ENCODE measurements around the gene GPM6B.
A peak's percentile ranks its signal among the peaks of the same experiment; 100 is the strongest.
"Not testable (repeated sequence)": the region's sequence is repeated elsewhere in the genome, so short reads cannot be mapped to it uniquely, and the experiment has no call there.

GPM6B gene

GRCh38 chrX:13747836-13748235 lies 69.1 kb downstream of the GPM6B start:
- no peak overlapping the region for H3K9ac ChIP-seq (ENCODE audit: low read depth, low read length)
- H3K4me1 ChIP-seq (ENCODE audit: insufficient read depth, low read length), result peaks cover 1% of the 10 kb centered on the region; the same call in 1 of the 2 replicates
- peaks cover 2% of the 10 kb centered on the region; the same call in 1 of the 2 replicates for H3K36me3 ChIP-seq (ENCODE audit: insufficient read depth, low read length)
- no peaks in the 10 kb centered on the region for H3K9me3 ChIP-seq (ENCODE audit: control insufficient read depth, insufficient read depth, low read length)

- no peaks in the 10 kb centered on the region for H3K9me3 ChIP-seq (ENCODE audit: control insufficient read depth, insufficient read depth, low read length)
- no peak overlapping the region for H3K9ac ChIP-seq (ENCODE audit: low read depth, low read length)
- no peaks in the 10 kb centered on the region for H3K36me3 ChIP-seq (ENCODE audit: insufficient read depth, low read length)
- H3K4me1 ChIP-seq (ENCODE audit: insufficient read depth, low read length), result peaks cover 5% of the 10 kb centered on the region; the same call in 1 of the 2 replicates
These were observed 74.3 kb downstream of the GPM6B start for GRCh38 chrX:13742397-13743176.

- Histone ChIP-seq H3K9ac (ENCODE audit: low read depth, low read length) (no peak overlapping the region), H3K36me3 (ENCODE audit: insufficient read depth, low read length) (no peaks in the 10 kb centered on the region), H3K9me3 (ENCODE audit: control insufficient read depth, insufficient read depth, low read length) (no peaks in the 10 kb centered on the region), H3K4me1 (ENCODE audit: insufficient read depth, low read length) (peaks cover 5% of the 10 kb centered on the region; the same call in 1 of the 2 replicates)
These were observed 75.2 kb downstream of the GPM6B start for GRCh38 chrX:13741695-13742094.

- Histone ChIP-seq H3K4me1 (ENCODE audit: insufficient read depth, low read length) (no peaks in the 10 kb centered on the region), H3K9ac (ENCODE audit: low read depth, low read length) (peak within 1 kb of the TSS; percentile 83), H3K9me3 (ENCODE audit: control insufficient read depth, insufficient read depth, low read length) (no peaks in the 10 kb centered on the region), H3K36me3 (ENCODE audit: insufficient read depth, low read length) (no peaks in the 10 kb centered on the region)
These were observed 82.4 kb downstream of the GPM6B start, which contains the start of the genes OFD1 and TRAPPC2 for GRCh38 chrX:13734278-13735172. OFD1 (plus strand) TSS chrX:13734748; CDS start chrX:13735072, 324 bp downstream. TRAPPC2 (minus strand) TSS chrX:13734620; CDS start chrX:13719963, 14,657 bp downstream.

GRCh38 chrX:13733506-13733905 lies 83.4 kb downstream of the GPM6B start:
- H3K4me1 ChIP-seq (ENCODE audit: insufficient read depth, low read length), result no peaks in the 10 kb centered on the region
- peak overlapping the region; percentile 83 for H3K9ac ChIP-seq (ENCODE audit: low read depth, low read length)
- H3K9me3 ChIP-seq (ENCODE audit: control insufficient read depth, insufficient read depth, low read length), result no peaks in the 10 kb centered on the region
- H3K36me3 ChIP-seq (ENCODE audit: insufficient read depth, low read length), result no peaks in the 10 kb centered on the region

GRCh38 chrX:13732246-13733067 lies 84.4 kb downstream of the GPM6B start:
- no peak overlapping the region for H3K9ac ChIP-seq (ENCODE audit: low read depth, low read length)
- H3K4me1 ChIP-seq (ENCODE audit: insufficient read depth, low read length), result no peaks in the 10 kb centered on the region
- H3K36me3 ChIP-seq (ENCODE audit: insufficient read depth, low read length), result no peaks in the 10 kb centered on the region
- H3K9me3 ChIP-seq (ENCODE audit: control insufficient read depth, insufficient read depth, low read length), result no peaks in the 10 kb centered on the region

GRCh38 chrX:13730523-13730922 lies 86.4 kb downstream of the GPM6B start:
- not testable (repeated sequence) for H3K36me3 ChIP-seq (ENCODE audit: insufficient read depth, low read length); H3K4me1 ChIP-seq (ENCODE audit: insufficient read depth, low read length); H3K9ac ChIP-seq (ENCODE audit: low read depth, low read length); H3K9me3 ChIP-seq (ENCODE audit: control insufficient read depth, insufficient read depth, low read length)

- H3K4me1 ChIP-seq (ENCODE audit: insufficient read depth, low read length); H3K9me3 ChIP-seq (ENCODE audit: control insufficient read depth, insufficient read depth, low read length); H3K9ac ChIP-seq (ENCODE audit: low read depth, low read length); H3K36me3 ChIP-seq (ENCODE audit: insufficient read depth, low read length): not testable (repeated sequence)
These were observed 90.3 kb downstream of the GPM6B start for GRCh38 chrX:13726583-13726982.

- not testable (repeated sequence) for H3K4me1 ChIP-seq (ENCODE audit: insufficient read depth, low read length); H3K9ac ChIP-seq (ENCODE audit: low read depth, low read length); H3K36me3 ChIP-seq (ENCODE audit: insufficient read depth, low read length); H3K9me3 ChIP-seq (ENCODE audit: control insufficient read depth, insufficient read depth, low read length)
These were observed 92.0 kb downstream of the GPM6B start for GRCh38 chrX:13724878-13725277.

GRCh38 chrX:13721819-13722519 lies 94.9 kb downstream of the GPM6B start:
- no peaks in the 10 kb centered on the region for H3K9me3 ChIP-seq (ENCODE audit: control insufficient read depth, insufficient read depth, low read length)
- H3K36me3 ChIP-seq (ENCODE audit: insufficient read depth, low read length), result no peaks in the 10 kb centered on the region; the same call in 1 of the 2 replicates
- no peak overlapping the region for H3K9ac ChIP-seq (ENCODE audit: low read depth, low read length)
- peaks cover 5% of the 10 kb centered on the region; the same call in 1 of the 2 replicates for H3K4me1 ChIP-seq (ENCODE audit: insufficient read depth, low read length)

GRCh38 chrX:13721371-13721770 lies 95.5 kb downstream of the GPM6B start:
- Histone ChIP-seq H3K4me1 (ENCODE audit: insufficient read depth, low read length) (peaks cover 5% of the 10 kb centered on the region; the same call in 1 of the 2 replicates), H3K9me3 (ENCODE audit: control insufficient read depth, insufficient read depth, low read length) (no peaks in the 10 kb centered on the region), H3K36me3 (ENCODE audit: insufficient read depth, low read length) (no peaks in the 10 kb centered on the region; the same call in 1 of the 2 replicates), H3K9ac (ENCODE audit: low read depth, low read length) (no peak overlapping the region)
